ENCODE data around the gene UFD1. TPM values are rescaled to one million over a fixed set of nuclear protein-coding genes. Genes with fewer than 3 reads are reported as not detected.
A peak's percentile ranks its signal among the peaks of the same experiment; 100 is the strongest.

Gene UFD1
- total RNA-seq, 4 donors from 2014 or later, result 39.2 to 74.3 (median 43.5) TPM

GRCh38 chr22:19480789-19481188, 1.8 kb upstream of the UFD1 start:
- H3K27me3 ChIP-seq, result no peaks in the 10 kb centered on the region
- TF ChIP-seq POLR2A (IDR thresholded peaks at IDR 0.05) (no peak), CTCF (IDR thresholded peaks at IDR 0.05) (no peak)

GRCh38 chr22:19480173-19480568, 1.2 kb upstream of the UFD1 start:
- H3K27me3 ChIP-seq, result no peaks in the 10 kb centered on the region
- TF ChIP-seq POLR2A (IDR thresholded peaks at IDR 0.05) (no peak), CTCF (IDR thresholded peaks at IDR 0.05) (no peak)
- no peak for DNase-seq
- no peaks in the 10 kb centered on the region for H3K9me3 ChIP-seq
- H3K27ac ChIP-seq, result peak overlapping the region in 1 of 4 donors; percentile 85
- peak overlapping the region; percentile 76 to 93 (median 82) for H3K4me3 ChIP-seq
- peaks cover 0 to 21% (median 6%) of the 10 kb centered on the region in 4 donors for H3K4me1 ChIP-seq
- peaks cover 0 to 2% (median 0%) of the 10 kb centered on the region in 3 donors for H3K36me3 ChIP-seq

More at GRCh38 chr22:19480789-19481188, 1.8 kb upstream of the UFD1 start:
- no peak for DNase-seq
- H3K9me3 ChIP-seq, result no peaks in the 10 kb centered on the region
- H3K27ac ChIP-seq, result no peak overlapping the region
- H3K4me1 ChIP-seq, result peaks cover 0 to 21% (median 6%) of the 10 kb centered on the region in 4 donors
- no peaks in the 10 kb centered on the region for H3K36me3 ChIP-seq
- H3K4me3 ChIP-seq, result no peak overlapping the region

GRCh38 chr22:19479355-19480172, 571 bp upstream of the UFD1 start, which contains the start of gene CDC45:
Gene CDC45 (plus strand): TSS chr22:19479920. CDS start chr22:19479969, 49 bp downstream.
- Histone ChIP-seq H3K27me3 (no peaks in the 10 kb centered on the region), H3K9me3 (no peaks in the 10 kb centered on the region), H3K27ac (peak within 1 kb of the TSS; percentile 85 to 96 (median 92)), H3K4me3 (peak within 1 kb of the TSS; percentile 76 to 93 (median 82)), H3K36me3 (peaks cover 0 to 8% (median 0%) of the 10 kb centered on the region in 3 donors), H3K4me1 (peaks cover 0 to 21% (median 6%) of the 10 kb centered on the region in 4 donors)
- no peak for TF ChIP-seq POLR2A (IDR thresholded peaks at IDR 0.05)
- no peak for TF ChIP-seq CTCF (IDR thresholded peaks at IDR 0.05)
- DNase-seq, result peak; percentile 93 to 98 (median 95)

GRCh38 chr22:19478045-19478900, 720 bp downstream of the UFD1 start:
- H3K9me3 ChIP-seq, result no peaks in the 10 kb centered on the region
- TF ChIP-seq POLR2A (IDR thresholded peaks at IDR 0.05) (no peak), CTCF (IDR thresholded peaks at IDR 0.05) (no peak)
- peaks cover 0 to 21% (median 6%) of the 10 kb centered on the region in 4 donors for H3K4me1 ChIP-seq
- H3K36me3 ChIP-seq, result peaks cover 0 to 21% (median 0%) of the 10 kb centered on the region in 3 donors
- no peak for DNase-seq
- H3K27ac ChIP-seq, result peak overlapping the region; percentile 85 to 96 (median 92)
- peak overlapping the region; percentile 76 to 93 (median 82) for H3K4me3 ChIP-seq
- no peaks in the 10 kb centered on the region for H3K27me3 ChIP-seq

GRCh38 chr22:19477321-19478044, 1.5 kb downstream of the UFD1 start:
- no peak for DNase-seq

More at GRCh38 chr22:19477321-19478044, 1.5 kb downstream of the UFD1 start:
- H3K36me3 ChIP-seq, result peaks cover 0 to 29% (median 0%) of the 10 kb centered on the region in 3 donors
- peak overlapping the region; percentile 76 to 93 (median 82) for H3K4me3 ChIP-seq
- no peaks in the 10 kb centered on the region for H3K27me3 ChIP-seq
- H3K4me1 ChIP-seq, result peaks cover 0 to 21% (median 6%) of the 10 kb centered on the region in 4 donors
- no peaks in the 10 kb centered on the region for H3K9me3 ChIP-seq
- TF ChIP-seq POLR2A (IDR thresholded peaks at IDR 0.05) (no peak), CTCF (IDR thresholded peaks at IDR 0.05) (peak in 3 of 6 experiments; percentile 2 to 12 (median 8))
- H3K27ac ChIP-seq, result peak overlapping the region; percentile 85 to 96 (median 92)

Measured in Peyer's patch (tissue), 4 donors.